GM23338 (cell line): ENCODE results near the gene MCIDAS. TPM values are rescaled to one million over a fixed set of nuclear protein-coding genes. Genes with fewer than 3 reads are reported as not detected.
A peak's percentile ranks its signal among the peaks of the same experiment; 100 is the strongest.

Source experiments
- ATAC-seq: fragments of 200-7000 bp; cut with Tn5 transposase; 3 replicates; pipeline ENCODE4 v1.9.1; 2020
- DNase-seq: peaks from one replicate; pipeline ENCODE4 v3.0.0-alpha.2; 2015; ENCODE audit warnings: low spot score
- H2AFZ ChIP-seq: fragments of 200-600 bp; sonication (generic); 2 replicates; pipeline ENCODE4 v1.8.0; 2016; ENCODE audit warnings: antibody characterized with exemption, mild to moderate bottlenecking, moderate library complexity
- H3F3A ChIP-seq: fragments of 200-600 bp; sonication (generic); replicated peaks from 2 replicates; pipeline ENCODE4 v1.8.0; 2017; ENCODE audit warnings: antibody characterized with exemption, mixed run types, low read depth
- H3K27ac ChIP-seq: fragments of 200-600 bp; sonication (generic); 2 replicates; pipeline ENCODE4 v1.6.1; 2016; ENCODE audit warnings: low read depth
- H3K27me3 ChIP-seq: fragments of 200-600 bp; sonication (generic); 2 replicates; pipeline ENCODE4 v1.8.0; 2016; ENCODE audit warnings: mild to moderate bottlenecking, mixed run types, moderate library complexity; ENCODE audit not compliant: insufficient read depth
- H3K36me3 ChIP-seq: fragments of 200-600 bp; sonication (generic); 2 replicates; pipeline ENCODE4 v1.8.0; 2016; ENCODE audit warnings: mild to moderate bottlenecking; ENCODE audit not compliant: insufficient read depth
- H3K4me1 ChIP-seq: fragments of 200-600 bp; sonication (generic); 2 replicates; pipeline ENCODE4 v1.8.0; 2016; ENCODE audit warnings: mild to moderate bottlenecking, moderate library complexity; ENCODE audit not compliant: insufficient read depth
- H3K4me2 ChIP-seq: fragments of 200-600 bp; sonication (generic); 2 replicates; pipeline ENCODE4 v1.7.1; 2017; ENCODE audit warnings: mixed run types
- H3K4me3 ChIP-seq: fragments of 200-600 bp; sonication (generic); 2 replicates; pipeline ENCODE4 v1.6.1; 2016; ENCODE audit warnings: mixed run types
- H3K79me2 ChIP-seq: fragments of 200-600 bp; sonication (generic); replicated peaks from 2 replicates; pipeline ENCODE4 v1.8.0; 2017; ENCODE audit warnings: mild to moderate bottlenecking; ENCODE audit not compliant: insufficient read depth
- H3K9me2 ChIP-seq: fragments of 200-600 bp; sonication (generic); 2 replicates; pipeline ENCODE4 v1.8.0; 2017; ENCODE audit not compliant: insufficient read depth
- H4K20me1 ChIP-seq: fragments of 200-600 bp; sonication (generic); replicated peaks from 2 replicates; pipeline ENCODE4 v1.8.0; 2017; ENCODE audit warnings: mild to moderate bottlenecking; ENCODE audit not compliant: insufficient read depth
- H3K27ac Mint-ChIP-seq: 2 replicates; pipeline ENCODE4 v1.8.0; 2020; ENCODE audit warnings: inconsistent platforms, mild to moderate bottlenecking, moderate library complexity, mixed read lengths
- H3K27me3 Mint-ChIP-seq: 3 replicates; pipeline ENCODE4 v1.8.0; 2022; ENCODE audit warnings: low read depth, mild to moderate bottlenecking, moderate library complexity, mixed read lengths, inconsistent platforms; ENCODE audit not compliant: insufficient read depth, poor library complexity
- H3K36me3 Mint-ChIP-seq: 3 replicates; pipeline ENCODE4 v1.8.0; 2021; ENCODE audit warnings: low read depth, mild to moderate bottlenecking, inconsistent platforms, moderate library complexity, mixed read lengths
- H3K4me1 Mint-ChIP-seq: 3 replicates; pipeline ENCODE4 v1.8.0; 2020; ENCODE audit warnings: mild to moderate bottlenecking, inconsistent platforms, mixed read lengths
- H3K4me3 Mint-ChIP-seq: 3 replicates; pipeline ENCODE4 v1.8.0; 2021; ENCODE audit warnings: moderate library complexity, mild to moderate bottlenecking, inconsistent platforms, mixed read lengths
- H3K9me3 Mint-ChIP-seq: 3 replicates; pipeline ENCODE4 v1.8.0; 2020; ENCODE audit warnings: moderate library complexity, mild to moderate bottlenecking, inconsistent platforms, mixed read lengths
- CREB1 ChIP-seq: fragments of 250-450 bp; sonication (Bioruptor Pico); IDR thresholded peaks from 2 replicates; pipeline ENCODE4 v1.5.0; 2020; ENCODE audit warnings: low read depth, mild to moderate bottlenecking, moderate library complexity
- ETS1 ChIP-seq: IDR thresholded peaks from 2 replicates; pipeline ENCODE4 v1.6.1; 2016; ENCODE audit warnings: antibody characterized with exemption
- EZH2 ChIP-seq: fragments of 200-600 bp; sonication (generic); IDR thresholded peaks from one replicate; pipeline ENCODE4 v1.8.0; 2017; ENCODE audit warnings: antibody characterized with exemption, mild to moderate bottlenecking, low read depth; ENCODE audit not compliant: unreplicated experiment
- EZH2phosphoT487 ChIP-seq: fragments of 200-600 bp; sonication (generic); IDR thresholded peaks from one replicate; pipeline ENCODE4 v1.8.1; 2018; ENCODE audit warnings: antibody characterized with exemption; ENCODE audit not compliant: unreplicated experiment
- JUNB ChIP-seq: IDR thresholded peaks from one replicate; pipeline ENCODE4 v1.6.1; 2016; ENCODE audit warnings: antibody characterized with exemption; ENCODE audit not compliant: unreplicated experiment
- NANOG ChIP-seq: IDR thresholded peaks from 2 replicates; pipeline ENCODE4 v1.6.1; 2016; ENCODE audit warnings: antibody characterized with exemption, borderline replicate concordance
- POLR2AphosphoS5 ChIP-seq: IDR thresholded peaks from 2 replicates; pipeline ENCODE4 v1.6.1; 2016; ENCODE audit warnings: antibody characterized with exemption, low read depth
- REST ChIP-seq: IDR thresholded peaks from one replicate; pipeline ENCODE4 v1.6.1; 2018; ENCODE audit warnings: antibody characterized with exemption; ENCODE audit not compliant: unreplicated experiment
- ZNF114 ChIP-seq: fragments of 250-450 bp; sonication (Bioruptor Pico); IDR thresholded peaks from 2 replicates; pipeline ENCODE4 v1.5.0; 2020; ENCODE audit warnings: mild to moderate bottlenecking, moderate library complexity
- ZNF331 ChIP-seq: fragments of 250-450 bp; sonication (Bioruptor Pico); IDR thresholded peaks from 2 replicates; pipeline ENCODE4 v1.5.0; 2020; ENCODE audit warnings: low read depth, mild to moderate bottlenecking, moderate library complexity
- polyA plus RNA-seq: library from polyadenylated mRNA; unstranded; fragments of >200 nt; fragmentation: Nextera tagmentation; extraction: Ambion mirVana; gene quantifications from 2 replicates; pipeline ENCODE4 v1.2.1, GENCODE V29; 2016
- total RNA-seq: library from RNA; depleted of rRNA; stranded (reverse); fragments of >200 nt; shearing (Covaris generic); gene quantifications from 2 replicates; pipeline ENCODE4 v1.2.3, GENCODE V29; 2014

Gene MCIDAS
- total and polyA plus RNA-seq, 2 experiments from 2014 or later, result not detected

- H3K36me3 Mint-ChIP-seq, result no peaks in the 10 kb centered on the region
- no peak overlapping the region for H2AFZ ChIP-seq
- peaks cover 21% of the 10 kb centered on the region for H3K27me3 ChIP-seq
- no peaks in the 10 kb centered on the region for H3K9me2 ChIP-seq
- no peaks in the 10 kb centered on the region for H3K9me3 Mint-ChIP-seq
- H4K20me1 ChIP-seq, result no peaks in the 10 kb centered on the region
- H3K4me1 ChIP-seq, result no peaks in the 10 kb centered on the region
- no peak for TF ChIP-seq JUNB
- TF ChIP-seq ZNF114 (CRISPR knock-in tag), result no peak
- TF ChIP-seq POLR2AphosphoS5, result no peak
- no peak for TF ChIP-seq NANOG
- no peak for TF ChIP-seq ZNF331 (CRISPR knock-in tag)
- no peak for TF ChIP-seq EZH2phosphoT487
- no peak overlapping the region for H3K27ac ChIP-seq
- peak; percentile 22 for DNase-seq
- no peak overlapping the region for H3K4me3 Mint-ChIP-seq
- no peak overlapping the region for H3K27ac Mint-ChIP-seq
- H3K4me3 ChIP-seq, result no peak overlapping the region
- no peaks in the 10 kb centered on the region for H3K79me2 ChIP-seq
- H3K4me1 Mint-ChIP-seq, result no peaks in the 10 kb centered on the region; the same call in 2 of the 3 replicates
- ATAC-seq, result no peak
- no peaks in the 10 kb centered on the region for H3K36me3 ChIP-seq
- H3K4me2 ChIP-seq, result no peak overlapping the region
- no peaks in the 10 kb centered on the region for H3F3A ChIP-seq
- peaks cover 3% of the 10 kb centered on the region for H3K27me3 Mint-ChIP-seq
Observed at GRCh38 chr5:55241746-55242145, 14.6 kb upstream of the MCIDAS start.

GRCh38 chr5:55236800-55237199 is 9.7 kb upstream of the MCIDAS start:
- Mint-ChIP-seq H3K4me3 (no peak overlapping the region), H3K9me3 (peaks cover 2% of the 10 kb centered on the region; the same call in 2 of the 3 replicates), H3K36me3 (peaks cover 3% of the 10 kb centered on the region; the same call in 1 of the 3 replicates), H3K27me3 (peaks cover 51% of the 10 kb centered on the region), H3K4me1 (peaks cover 11% of the 10 kb centered on the region), H3K27ac (no peak overlapping the region)
- H3K9me2 ChIP-seq, result no peaks in the 10 kb centered on the region
- peaks cover 17% of the 10 kb centered on the region for H3F3A ChIP-seq
- DNase-seq, result peak; percentile 16
- no peaks in the 10 kb centered on the region for H3K79me2 ChIP-seq
- TF ChIP-seq ZNF331 (CRISPR knock-in tag) (no peak), ETS1 (no peak), ZNF114 (CRISPR knock-in tag) (no peak), CREB1 (CRISPR knock-in tag) (no peak), EZH2phosphoT487 (no peak), EZH2 (no peak), REST (no peak)
- no peaks in the 10 kb centered on the region; the same call in 1 of the 2 replicates for H3K36me3 ChIP-seq
- peaks cover 71% of the 10 kb centered on the region for H3K27me3 ChIP-seq
- no peak overlapping the region for H3K4me2 ChIP-seq
- peaks cover 6% of the 10 kb centered on the region; the same call in 1 of the 2 replicates for H4K20me1 ChIP-seq
- no peak for ATAC-seq
- H3K4me1 ChIP-seq, result peaks cover 14% of the 10 kb centered on the region
- no peak overlapping the region for H2AFZ ChIP-seq
- no peak overlapping the region for H3K4me3 ChIP-seq
- no peak overlapping the region for H3K27ac ChIP-seq
